Erythroblast (primary cell): Measurements from ENCODE around the gene ALPL.
"Not testable (repeated sequence)": the region's sequence is repeated elsewhere in the genome, so short reads cannot be mapped to it uniquely, and the experiment has no call there.

ENCODE experiments used
- DNase-seq, 2 experiments: peaks; one replicate each; lab custom pipeline; 2025; lab: John Stamatoyannopoulos, UW
- GATA1 ChIP-seq: IDR thresholded peaks from 2 replicates; pipeline ENCODE4 v1.6.1; 2011; ENCODE audit warnings: low read depth, mild to moderate bottlenecking, control low read depth, low read length, moderate library complexity
- POLR2A ChIP-seq: IDR thresholded peaks from 2 replicates; pipeline ENCODE4 v1.6.1; 2011; ENCODE audit warnings: mild to moderate bottlenecking, low read length

ALPL gene

DNA sequence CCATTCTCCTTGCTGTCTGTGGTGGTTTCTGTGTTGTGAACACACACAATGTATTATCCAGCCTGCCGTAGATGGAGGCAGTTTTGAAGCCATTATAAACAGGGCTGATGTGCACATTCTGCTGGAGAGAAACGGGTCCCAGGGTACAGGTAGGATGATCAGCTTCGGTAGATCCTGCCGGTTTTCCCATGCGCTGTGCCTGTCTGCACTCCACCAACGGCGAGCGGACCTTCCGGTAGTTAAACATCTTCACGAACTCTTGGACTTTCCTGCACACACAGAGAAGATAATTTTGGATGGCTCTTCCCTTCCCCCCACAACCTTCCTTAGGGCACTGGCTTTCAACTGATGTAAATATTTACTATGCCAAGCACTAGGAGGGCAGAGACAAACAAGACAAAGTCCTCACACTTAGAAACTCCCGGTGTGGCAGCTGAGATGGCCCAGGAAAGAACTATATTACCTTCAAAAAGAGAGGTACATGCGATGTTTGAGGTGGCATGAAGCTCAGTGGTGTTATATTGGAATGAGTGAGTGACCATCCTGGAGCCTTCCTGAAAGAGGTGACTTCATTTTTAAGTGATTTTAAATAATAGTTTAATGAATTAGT, 41.7 kb downstream of the ALPL start:
- TF ChIP-seq POLR2A (no peak), GATA1 (no peak)
- no peak for DNase-seq

DNA sequence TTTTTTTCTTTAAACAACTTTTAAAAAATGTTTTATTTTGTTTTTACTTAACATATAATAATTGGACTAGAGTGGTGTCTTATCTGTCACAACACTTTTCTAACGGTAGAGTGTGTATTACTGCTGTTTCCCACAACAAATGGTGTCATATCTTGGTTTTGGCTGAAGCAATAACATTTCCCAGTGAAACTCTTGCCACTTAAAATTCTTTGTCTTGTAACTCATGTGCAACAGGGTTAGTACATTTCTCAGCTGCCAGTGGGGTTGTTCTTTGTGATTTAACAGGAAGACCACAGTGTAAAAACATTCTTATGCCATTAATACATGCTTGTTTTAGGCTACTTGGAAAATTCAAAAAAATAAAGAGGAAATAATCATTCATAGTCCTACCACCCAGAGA, 43.5 kb downstream of the ALPL start:
- no peak for DNase-seq
- TF ChIP-seq GATA1 (no peak), POLR2A (no peak)

DNA sequence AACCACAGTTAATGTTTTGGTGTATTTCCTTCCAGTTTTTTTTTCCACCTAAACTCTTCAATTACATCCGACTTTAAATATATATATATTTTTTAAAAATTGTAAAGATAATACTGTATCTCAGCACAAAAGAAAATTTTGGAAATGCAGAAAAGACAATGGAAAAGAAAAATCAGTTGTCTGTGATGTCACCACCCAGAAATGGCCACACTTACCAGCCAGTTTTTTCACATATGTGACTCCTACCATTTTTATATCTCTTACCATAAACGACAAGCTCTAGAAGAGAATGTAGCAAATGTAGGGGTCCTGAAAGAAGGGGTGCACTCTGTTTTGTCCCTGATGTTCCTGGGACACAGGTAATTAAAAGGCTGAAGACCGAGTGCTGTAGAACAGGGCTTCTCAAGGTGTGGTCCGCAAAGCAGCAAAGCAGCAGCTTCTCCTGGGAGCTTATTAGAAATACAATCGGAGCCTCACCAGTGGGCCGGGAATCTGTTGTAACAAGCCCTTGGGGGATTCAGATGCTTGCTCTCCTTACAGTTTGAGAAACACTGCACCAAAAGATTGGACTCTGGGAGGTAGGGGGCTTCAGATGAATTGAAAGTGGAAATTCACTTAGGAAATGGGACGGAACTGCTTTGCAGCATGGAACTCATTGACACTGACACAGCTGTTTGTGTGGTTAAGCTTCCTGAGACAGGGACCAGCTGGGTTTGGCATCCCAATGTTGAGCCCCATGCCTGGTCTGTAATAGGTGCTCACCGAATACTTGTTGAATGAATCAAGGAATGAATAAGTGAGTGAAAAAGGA, 44.1 kb downstream of the ALPL start:
- TF ChIP-seq GATA1 (no peak), POLR2A (no peak)
- no peak for DNase-seq

DNA sequence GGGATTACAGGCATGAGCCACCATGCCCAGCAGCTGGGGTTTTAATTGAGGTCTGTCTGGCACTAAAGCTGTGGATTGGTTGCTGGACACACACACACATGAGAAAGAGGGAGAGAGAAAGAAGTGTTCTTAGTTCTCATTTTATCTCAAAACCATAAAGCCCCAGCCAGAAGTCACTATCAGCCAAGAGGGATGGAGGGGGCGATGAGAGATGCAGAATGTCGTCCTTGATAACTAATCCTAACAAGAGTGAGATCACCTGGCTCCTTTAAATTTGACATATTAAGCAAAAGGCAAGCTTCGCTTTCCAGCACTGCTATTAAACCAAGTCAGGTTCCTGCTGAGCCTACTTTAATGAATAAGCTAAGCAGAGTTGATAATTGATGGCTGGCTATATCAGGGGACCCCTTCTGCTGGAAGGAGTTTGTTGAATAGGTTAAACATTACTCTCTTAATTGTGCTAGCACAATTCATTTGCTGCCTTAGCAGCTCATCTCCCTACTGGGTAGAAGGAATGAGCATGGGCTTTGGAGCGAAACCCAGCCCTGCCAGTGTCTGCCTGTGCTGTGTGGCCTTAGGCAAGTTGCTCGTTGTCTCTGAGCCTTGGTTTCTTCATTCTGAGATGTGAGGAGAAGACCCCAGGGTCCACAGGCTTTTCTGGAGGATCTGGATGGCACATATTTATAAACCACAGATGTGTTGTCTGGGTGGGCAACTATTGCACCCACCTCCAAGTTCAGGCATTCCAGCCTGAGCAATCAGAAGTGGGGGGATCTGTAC, 50.8 kb downstream of the ALPL start:
- DNase-seq: no peak
- TF ChIP-seq POLR2A (no peak), GATA1 (no peak)

DNA sequence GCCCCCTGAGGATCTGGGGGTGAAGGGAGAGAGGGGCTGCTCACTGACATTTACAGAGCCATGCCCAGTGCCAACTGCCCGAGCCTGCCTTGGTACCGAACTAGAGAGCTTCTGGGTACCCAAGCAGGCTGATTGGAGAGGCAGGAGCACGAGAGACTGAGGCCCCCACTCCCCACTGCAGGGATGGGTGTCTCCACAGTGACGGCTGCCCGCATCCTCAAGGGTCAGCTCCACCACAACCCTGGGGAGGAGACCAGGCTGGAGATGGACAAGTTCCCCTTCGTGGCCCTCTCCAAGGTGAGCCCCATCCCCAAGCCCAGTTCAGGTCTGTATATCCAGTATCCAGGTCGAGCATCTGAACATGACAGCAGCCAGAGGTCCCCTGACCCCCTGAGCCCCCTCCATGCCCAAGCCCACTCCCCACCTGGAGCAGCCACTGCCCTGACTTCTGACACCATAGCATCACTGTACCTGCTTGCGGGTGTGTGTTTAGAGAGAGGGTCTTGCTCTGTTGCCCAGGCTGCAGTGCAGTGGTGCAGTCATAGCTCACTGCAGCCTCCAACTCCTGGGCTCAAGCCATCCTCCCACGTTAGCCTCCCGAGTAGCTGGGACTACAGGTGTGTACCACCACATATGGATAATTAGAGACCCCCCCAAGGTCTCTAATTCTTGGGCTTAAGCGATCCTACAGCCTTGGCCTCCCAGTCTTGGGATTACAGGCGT, 51.9 kb downstream of the ALPL start:
- no peak for DNase-seq
- TF ChIP-seq POLR2A (no peak), GATA1 (no peak)

DNA sequence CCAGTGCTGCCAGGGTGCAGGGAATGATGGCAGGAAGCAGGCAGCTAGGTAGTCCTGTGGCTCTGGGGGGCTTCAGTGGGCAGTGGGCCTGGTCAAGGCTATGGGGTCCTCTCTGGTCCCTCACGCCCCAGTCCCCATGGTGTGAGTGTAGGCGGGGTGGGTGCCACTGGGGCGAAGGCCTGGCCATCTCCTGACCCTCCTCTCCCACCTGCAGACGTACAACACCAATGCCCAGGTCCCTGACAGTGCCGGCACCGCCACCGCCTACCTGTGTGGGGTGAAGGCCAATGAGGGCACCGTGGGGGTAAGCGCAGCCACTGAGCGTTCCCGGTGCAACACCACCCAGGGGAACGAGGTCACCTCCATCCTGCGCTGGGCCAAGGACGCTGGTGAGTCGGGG, 53.7 kb downstream of the ALPL start:
- DNase-seq: no peak
- TF ChIP-seq POLR2A: no peak
- TF ChIP-seq GATA1: no peak

DNA sequence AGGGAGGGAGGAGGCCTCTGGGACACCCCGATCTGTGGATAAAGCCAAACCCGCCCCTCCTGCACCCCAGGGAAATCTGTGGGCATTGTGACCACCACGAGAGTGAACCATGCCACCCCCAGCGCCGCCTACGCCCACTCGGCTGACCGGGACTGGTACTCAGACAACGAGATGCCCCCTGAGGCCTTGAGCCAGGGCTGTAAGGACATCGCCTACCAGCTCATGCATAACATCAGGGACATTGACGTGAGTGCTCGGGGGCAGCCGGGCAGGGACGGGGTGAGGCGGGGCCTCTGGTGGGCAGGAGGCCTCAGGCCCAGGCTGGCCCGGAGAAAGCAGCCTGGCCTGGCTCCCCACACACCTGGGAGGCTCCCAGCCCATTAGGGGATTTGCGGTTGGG, 54.7 kb downstream of the ALPL start:
- TF ChIP-seq POLR2A (no peak), GATA1 (no peak)
- DNase-seq: no peak

DNA sequence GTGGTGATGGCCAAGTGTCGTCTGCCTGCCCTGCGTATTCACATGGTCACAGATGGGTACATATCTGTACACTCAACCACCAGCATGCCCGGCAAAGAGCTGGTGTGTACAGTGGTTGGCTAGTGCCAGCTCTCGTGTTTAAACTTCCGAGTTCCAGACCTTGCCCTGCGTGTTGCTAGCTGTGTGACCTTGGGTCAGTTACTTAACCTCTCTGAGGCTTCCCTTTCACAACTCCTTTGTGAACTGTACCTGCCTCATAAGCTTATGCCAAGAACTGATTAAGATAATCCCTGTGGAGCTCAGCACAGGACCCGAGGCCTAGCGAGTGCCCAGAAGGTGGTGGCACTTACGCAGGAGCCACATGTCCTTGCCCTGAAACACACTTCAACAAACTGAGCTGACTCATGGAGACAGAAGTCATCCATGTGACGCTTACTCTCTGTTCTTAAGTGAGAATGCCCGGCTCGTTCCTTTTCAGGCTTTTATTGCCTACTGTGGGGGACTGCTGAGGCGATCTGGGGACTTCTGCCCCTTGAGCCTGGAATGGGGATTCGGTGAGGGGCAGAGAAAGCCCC, 55.4 kb downstream of the ALPL start:
- TF ChIP-seq POLR2A (no peak), GATA1 (no peak)
- DNase-seq: no peak

DNA sequence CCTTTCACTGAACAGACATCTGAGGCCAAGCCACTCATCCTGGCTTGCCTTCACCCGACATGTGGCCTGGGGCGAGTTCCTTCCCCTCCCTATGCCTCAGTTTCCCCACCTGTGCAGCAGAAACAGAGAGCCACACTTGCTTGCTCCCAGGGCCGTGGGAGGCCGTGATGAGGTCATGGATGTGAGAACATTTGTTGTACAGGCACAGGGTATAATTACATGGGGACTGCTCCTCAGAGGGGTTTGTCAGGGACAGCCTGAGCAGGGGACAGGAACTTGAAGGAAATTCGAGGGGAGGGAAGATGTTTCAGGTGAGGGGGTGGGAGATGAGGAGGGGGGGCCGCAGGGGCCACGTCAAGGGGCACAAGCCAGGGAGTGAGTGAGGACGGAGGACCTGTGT, 56.1 kb downstream of the ALPL start:
- TF ChIP-seq GATA1 (no peak), POLR2A (no peak)
- no peak for DNase-seq

DNA sequence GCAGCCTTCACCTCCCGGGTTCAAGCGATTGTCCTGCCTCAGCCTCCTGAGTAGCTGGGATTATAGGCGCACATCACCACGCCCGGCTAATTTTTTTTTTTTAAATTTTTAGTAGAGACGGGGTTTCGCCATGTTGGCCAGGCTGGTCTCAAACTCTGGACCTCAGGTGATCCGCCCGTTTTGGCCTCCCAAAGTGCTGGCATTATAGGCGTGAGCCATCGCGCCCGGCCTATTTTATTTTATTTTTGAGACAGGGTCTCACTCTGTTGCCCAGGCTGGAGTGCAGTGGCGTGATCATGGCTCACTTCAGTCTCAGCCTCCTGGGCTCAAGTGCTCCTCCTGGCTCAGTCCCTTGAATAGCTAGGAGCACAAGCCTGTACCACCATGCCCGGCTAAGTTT, 57.1 kb downstream of the ALPL start:
- not testable (repeated sequence) for DNase-seq

DNA sequence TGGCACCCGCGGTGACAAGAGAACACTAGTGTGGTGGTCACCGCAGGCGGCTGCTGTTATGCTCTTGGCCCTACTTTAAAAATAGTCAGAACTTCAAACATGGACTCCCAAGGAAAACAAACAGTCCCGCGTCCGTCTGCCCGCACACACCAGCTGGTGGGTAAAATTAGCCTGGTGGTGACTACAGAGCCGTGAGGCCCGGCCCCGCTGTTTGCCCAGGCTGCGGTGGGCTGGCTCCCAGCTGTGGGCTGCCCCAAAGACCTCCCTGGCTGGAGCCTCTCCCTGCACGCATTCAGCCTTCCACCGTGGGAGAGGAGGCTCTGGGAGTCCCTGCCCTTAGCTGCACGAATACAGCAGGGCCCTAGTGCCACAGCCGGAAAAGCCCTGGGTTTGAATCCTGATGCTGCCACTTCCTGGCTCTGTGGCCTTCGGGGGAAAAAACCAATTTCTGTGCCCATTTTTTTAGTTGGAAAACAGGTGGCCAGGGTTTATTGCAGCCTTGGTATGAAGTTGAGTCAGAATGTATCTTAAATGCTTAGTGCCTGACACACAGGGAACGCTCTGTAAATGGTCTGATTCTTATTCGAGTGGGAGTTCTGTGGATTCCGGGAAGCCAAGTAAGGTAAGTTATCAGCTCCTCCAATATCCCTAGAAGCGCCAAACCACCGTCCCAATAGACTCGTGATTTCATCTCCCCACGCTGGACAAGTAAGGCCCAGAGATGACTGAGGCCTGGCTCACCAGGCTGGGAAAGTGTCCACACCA, 58.2 kb downstream of the ALPL start:
- DNase-seq: no peak

DNA sequence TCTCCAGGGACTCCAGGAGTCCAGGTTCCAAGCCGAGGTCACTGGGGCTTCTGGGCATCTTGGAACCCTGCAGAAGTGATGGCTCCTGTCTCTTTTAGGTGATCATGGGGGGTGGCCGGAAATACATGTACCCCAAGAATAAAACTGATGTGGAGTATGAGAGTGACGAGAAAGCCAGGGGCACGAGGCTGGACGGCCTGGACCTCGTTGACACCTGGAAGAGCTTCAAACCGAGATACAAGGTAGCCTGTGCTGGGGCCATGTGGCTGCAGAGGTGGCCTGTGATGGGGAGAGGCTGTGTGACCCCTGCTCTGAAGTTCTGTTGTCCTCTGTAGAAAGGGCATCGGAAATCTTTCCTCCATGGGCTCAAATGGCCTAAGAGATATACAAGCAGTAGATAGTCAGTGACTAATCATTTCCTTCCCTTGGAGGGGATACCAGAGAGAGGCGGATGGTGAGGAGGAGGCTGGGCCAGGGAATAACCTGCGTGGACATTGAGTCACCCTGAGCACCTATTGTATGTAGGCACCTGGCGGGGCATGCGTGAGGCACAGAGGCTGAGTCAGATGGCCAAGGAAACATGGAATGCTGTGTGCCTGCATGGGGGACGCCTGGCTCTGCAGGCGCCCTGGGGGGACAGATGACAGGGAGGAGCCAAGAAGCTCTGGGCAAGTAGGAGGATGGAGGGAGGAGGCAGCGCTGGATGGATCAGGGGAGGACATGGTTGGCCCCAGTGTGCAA, 59.0 kb downstream of the ALPL start:
- DNase-seq: no peak
- no peak for TF ChIP-seq GATA1
- TF ChIP-seq POLR2A: no peak

More for the DNA sequence above, 58.2 kb downstream of the ALPL start:
- TF ChIP-seq GATA1 (no peak), POLR2A (no peak)
